ENCODE measurements around the gene ARMCX5. TPM values are rescaled to one million over a fixed set of nuclear protein-coding genes. Genes with fewer than 3 reads are reported as not detected.

ARMCX5 gene
- 13.4 and 20.0 TPM in 2 replicates for total RNA-seq (2014; rRNA removed)
- 4.6 TPM for polyA plus RNA-seq (2012)

- peak; percentile 87 for DNase-seq (ENCODE audit: low read depth)
Observed at GRCh38 chrX:102599084-102599950, at the start of gene ARMCX5. ARMCX5 (plus strand) TSS chrX:102599515; CDS start chrX:102602142, 2,627 bp downstream.

- no peak for DNase-seq (ENCODE audit: low read depth)
Observed at GRCh38 chrX:102558607-102559006, 40.7 kb upstream of the ARMCX5 start.

GRCh38 chrX:102560423-102561068, 38.8 kb upstream of the ARMCX5 start:
- DNase-seq (ENCODE audit: low read depth) = peak; percentile 2

- no peak for DNase-seq (ENCODE audit: low read depth)
Observed at GRCh38 chrX:102580891-102581290, 18.4 kb upstream of the ARMCX5 start.

GRCh38 chrX:102593367-102593766, 5.9 kb upstream of the ARMCX5 start:
- no peak for DNase-seq (ENCODE audit: low read depth)

GRCh38 chrX:102599951-102600579, 750 bp downstream of the ARMCX5 start:
- DNase-seq (ENCODE audit: low read depth) = peak; percentile 49

GRCh38 chrX:102604327-102604726, 5.0 kb downstream of the ARMCX5 start:
- peak; percentile 93 for DNase-seq (ENCODE audit: low read depth)

GRCh38 chrX:102606115-102606514, 6.8 kb downstream of the ARMCX5 start:
- DNase-seq (ENCODE audit: low read depth) = no peak

- DNase-seq (ENCODE audit: low read depth) = no peak
Observed at GRCh38 chrX:102610905-102611304, 11.6 kb downstream of the ARMCX5 start.

- DNase-seq (ENCODE audit: low read depth) = peak; percentile 30
Observed at GRCh38 chrX:102624105-102624504, 24.8 kb downstream of the ARMCX5 start.

GRCh38 chrX:102627640-102628039, 28.3 kb downstream of the ARMCX5 start:
- DNase-seq (ENCODE audit: low read depth) = no peak

- no peak for DNase-seq (ENCODE audit: low read depth)
Observed at GRCh38 chrX:102637561-102637960, 38.2 kb downstream of the ARMCX5 start.

GRCh38 chrX:102650903-102651241, 51.6 kb downstream of the ARMCX5 start:
- DNase-seq (ENCODE audit: low read depth) = peak; percentile 7

GRCh38 chrX:102651242-102652011, 52.1 kb downstream of the ARMCX5 start, which contains the start of gene GPRASP1:
GPRASP1 (plus strand) TSS chrX:102651483; CDS start chrX:102653914, 2,431 bp downstream.
- DNase-seq (ENCODE audit: low read depth) = peak; percentile 14

GRCh38 chrX:102652031-102652688, 52.8 kb downstream of the ARMCX5 start:
- peak; percentile 31 for DNase-seq (ENCODE audit: low read depth)

Other genes starting within 250 kb of the ARMCX5 start
- not detected in 2 replicates for gene NXF2B, start 159.5 kb upstream of the ARMCX5 start, total RNA-seq (2014; rRNA removed)
- gene TCP11X2, start 127.7 kb upstream of the ARMCX5 start, total RNA-seq (2014; rRNA removed) = not detected in 2 replicates
- gene TMSB15A, start 82.8 kb upstream of the ARMCX5 start, total RNA-seq (2014; rRNA removed) = 14.5 and 20.8 TPM in 2 replicates
- 1.5 and 2.0 TPM in 2 replicates for gene GPRASP1, start 52.0 kb downstream of the ARMCX5 start, total RNA-seq (2014; rRNA removed)
- gene GPRASP2, start 112.9 kb downstream of the ARMCX5 start, total RNA-seq (2014; rRNA removed) = 12.6 and 13.0 TPM in 2 replicates
- gene GPRASP3, start 121.2 kb downstream of the ARMCX5 start, total RNA-seq (2014; rRNA removed) = 1.7 and 4.5 TPM in 2 replicates

All from LHCN-M2 (cell line).